Astrocyte (in vitro differentiated cells and primary cell): ENCODE results near the gene LRP11. TPM values are rescaled to one million over a fixed set of nuclear protein-coding genes. Genes with fewer than 3 reads are reported as not detected.

ENCODE experiments used
- DNase-seq: peaks from one replicate; pipeline ENCODE4 v3.0.0-alpha.2; 2010; ENCODE audit warnings: low read depth
- FAIRE-seq: peaks from 2 replicates; lab custom pipeline; 2011; peaks lifted over from hg19 to GRCh38; lab: Jason Lieb, UNC
- H2AFZ ChIP-seq: 2 replicates; pipeline ENCODE4 v1.6.0; 2012; ENCODE audit warnings: low read depth, low read length, inconsistent platforms
- H3K27ac ChIP-seq: 2 replicates; pipeline ENCODE4 v1.5.1; 2011; ENCODE audit warnings: low read depth, low read length, inconsistent platforms
- H3K27me3 ChIP-seq: 2 replicates; pipeline ENCODE4 v1.6.0; 2011; ENCODE audit warnings: low read length, inconsistent platforms; ENCODE audit not compliant: insufficient read depth
- H3K36me3 ChIP-seq: 2 replicates; pipeline ENCODE4 v1.5.1; 2011; ENCODE audit warnings: low read length, inconsistent platforms; ENCODE audit not compliant: insufficient read depth
- H3K4me1 ChIP-seq: 2 replicates; pipeline ENCODE4 v1.5.1; 2011; ENCODE audit warnings: low read length, inconsistent platforms; ENCODE audit not compliant: insufficient read depth
- H3K4me2 ChIP-seq: 2 replicates; pipeline ENCODE4 v1.6.0; 2012; ENCODE audit warnings: low read length, inconsistent platforms
- H3K4me3 ChIP-seq: 2 replicates; pipeline ENCODE4 v1.5.1; 2011; ENCODE audit warnings: low read depth, mild to moderate bottlenecking, low read length, inconsistent platforms; ENCODE audit not compliant: insufficient read depth
- H3K79me2 ChIP-seq: 2 replicates; pipeline ENCODE4 v1.6.0; 2012; ENCODE audit warnings: mild to moderate bottlenecking, low read length, inconsistent platforms; ENCODE audit not compliant: insufficient read depth
- H3K9ac ChIP-seq: 2 replicates; pipeline ENCODE4 v1.6.0; 2012; ENCODE audit warnings: mild to moderate bottlenecking, low read length, inconsistent platforms
- H3K9me3 ChIP-seq: 2 replicates; pipeline ENCODE4 v1.5.1; 2012; ENCODE audit warnings: low read depth, mild to moderate bottlenecking, low read length, inconsistent platforms; ENCODE audit not compliant: insufficient read depth
- H4K20me1 ChIP-seq: 2 replicates; pipeline ENCODE4 v1.6.0; 2012; ENCODE audit warnings: low read length, inconsistent platforms; ENCODE audit not compliant: insufficient read depth
- H3K27ac Mint-ChIP-seq: one replicate; pipeline ENCODE4 v1.8.0; 2021; ENCODE audit warnings: mild to moderate bottlenecking, mixed read lengths; ENCODE audit not compliant: unreplicated experiment
- H3K27me3 Mint-ChIP-seq: one replicate; pipeline ENCODE4 v1.8.0; 2021; ENCODE audit warnings: low read depth, mixed read lengths; ENCODE audit not compliant: unreplicated experiment
- H3K36me3 Mint-ChIP-seq: one replicate; pipeline ENCODE4 v1.8.0; 2021; ENCODE audit warnings: low read depth, mixed read lengths; ENCODE audit not compliant: unreplicated experiment
- H3K4me1 Mint-ChIP-seq: one replicate; pipeline ENCODE4 v1.8.0; 2021; ENCODE audit warnings: low read depth, mixed read lengths; ENCODE audit not compliant: unreplicated experiment
- H3K4me3 Mint-ChIP-seq: one replicate; pipeline ENCODE4 v1.8.0; 2021; ENCODE audit warnings: mild to moderate bottlenecking, moderate library complexity, mixed read lengths; ENCODE audit not compliant: unreplicated experiment
- H3K9me3 Mint-ChIP-seq: one replicate; pipeline ENCODE4 v1.8.0; 2021; ENCODE audit warnings: mild to moderate bottlenecking, mixed read lengths; ENCODE audit not compliant: unreplicated experiment
- CTCF ChIP-seq: IDR thresholded peaks from 2 replicates; pipeline ENCODE4 v1.5.1; 2011; ENCODE audit warnings: low read depth, mild to moderate bottlenecking, inconsistent platforms, low read length, moderate library complexity; ENCODE audit not compliant: insufficient read depth
- EZH2 ChIP-seq: IDR thresholded peaks from 2 replicates; pipeline ENCODE4 v1.6.1; 2012; ENCODE audit warnings: mild to moderate bottlenecking, low read length, inconsistent platforms; ENCODE audit not compliant: insufficient read depth
- total RNA-seq: library from RNA; stranded (reverse); gene quantifications from 2 replicates; pipeline ENCODE4 v1.2.1, GENCODE V29; 2021

Gene LRP11
- total RNA-seq, 1 donor from 2014 or later: 24.2 TPM

GRCh38 chr6:149881066-149881766 is 17.1 kb upstream of the LRP11 start:
- TF ChIP-seq CTCF (no peak), EZH2 (no peak)
- Mint-ChIP-seq H3K4me1 (no peaks in the 10 kb centered on the region), H3K4me3 (no peak overlapping the region), H3K9me3 (no peaks in the 10 kb centered on the region), H3K27ac (no peak overlapping the region), H3K36me3 (no peaks in the 10 kb centered on the region), H3K27me3 (peaks cover 60% of the 10 kb centered on the region)
- Histone ChIP-seq H3K9me3 (no peaks in the 10 kb centered on the region), H4K20me1 (no peaks in the 10 kb centered on the region), H3K27me3 (peaks cover 7% of the 10 kb centered on the region), H3K4me2 (no peak overlapping the region), H3K4me3 (no peak overlapping the region), H3K36me3 (no peaks in the 10 kb centered on the region), H2AFZ (no peak overlapping the region), H3K79me2 (no peaks in the 10 kb centered on the region), H3K9ac (no peak overlapping the region), H3K4me1 (no peaks in the 10 kb centered on the region), H3K27ac (no peak overlapping the region)
- DNase-seq (no peak), FAIRE-seq (no peak)

- Histone ChIP-seq H3K4me2 (no peak overlapping the region), H2AFZ (no peak overlapping the region), H3K4me1 (no peaks in the 10 kb centered on the region), H3K36me3 (no peaks in the 10 kb centered on the region), H3K9ac (no peak overlapping the region), H3K27me3 (peaks cover 7% of the 10 kb centered on the region), H4K20me1 (no peaks in the 10 kb centered on the region), H3K79me2 (no peaks in the 10 kb centered on the region), H3K4me3 (no peak overlapping the region), H3K9me3 (no peaks in the 10 kb centered on the region), H3K27ac (no peak overlapping the region)
- FAIRE-seq (no peak), DNase-seq (no peak)
- Mint-ChIP-seq H3K9me3 (no peaks in the 10 kb centered on the region), H3K4me3 (no peak overlapping the region), H3K27me3 (peaks cover 39% of the 10 kb centered on the region), H3K4me1 (no peaks in the 10 kb centered on the region), H3K27ac (no peak overlapping the region), H3K36me3 (no peaks in the 10 kb centered on the region)
- TF ChIP-seq EZH2: no peak
- no peak for TF ChIP-seq CTCF
These were observed 13.5 kb upstream of the LRP11 start for GRCh38 chr6:149877659-149878058.

- H3K4me3 Mint-ChIP-seq: no peak overlapping the region
- TF ChIP-seq EZH2: no peak
- no peak for TF ChIP-seq CTCF
- Histone ChIP-seq H3K27ac (no peak overlapping the region), H3K36me3 (no peaks in the 10 kb centered on the region), H3K9me3 (no peaks in the 10 kb centered on the region), H3K4me2 (no peak overlapping the region), H3K79me2 (no peaks in the 10 kb centered on the region), H3K4me3 (no peak overlapping the region), H3K9ac (no peak overlapping the region), H4K20me1 (no peaks in the 10 kb centered on the region), H2AFZ (no peak overlapping the region), H3K4me1 (no peaks in the 10 kb centered on the region), H3K27me3 (peaks cover 7% of the 10 kb centered on the region)
- no peaks in the 10 kb centered on the region for H3K36me3 Mint-ChIP-seq
- peaks cover 2% of the 10 kb centered on the region for H3K9me3 Mint-ChIP-seq
- no peak for DNase-seq
- peak; percentile 9 for FAIRE-seq
- H3K4me1 Mint-ChIP-seq: no peaks in the 10 kb centered on the region
- H3K27me3 Mint-ChIP-seq: peaks cover 32% of the 10 kb centered on the region
- no peak overlapping the region for H3K27ac Mint-ChIP-seq
These were observed 12.2 kb upstream of the LRP11 start for GRCh38 chr6:149876241-149876933.
